Activated effector memory CD4-positive, alpha-beta T cell treated with Interleukin-2 at 50 U/mL for 16 hours (primary cell): ENCODE data around the gene RNF167.

ENCODE experiments used
- DNase-seq: peaks from one replicate; pipeline ENCODE4 v3.0.0-alpha.2; 2020

The RNF167 gene

GRCh38 chr17:4958102-4958501 lies 18.0 kb downstream of the RNF167 start:
- DNase-seq: no peak

- no peak for DNase-seq
Observed at GRCh38 chr17:4959261-4959965, 19.3 kb downstream of the RNF167 start.

- no peak for DNase-seq
Observed at GRCh38 chr17:4960279-4960922, 20.3 kb downstream of the RNF167 start.

GRCh38 chr17:4965311-4965986 lies 25.4 kb downstream of the RNF167 start:
- DNase-seq: no peak

- DNase-seq: peak; percentile 92
Observed at GRCh38 chr17:4966844-4967538, 26.9 kb downstream of the RNF167 start.

GRCh38 chr17:4967539-4968485 lies 27.7 kb downstream of the RNF167 start, which contains the start of gene SPAG7:
TSS of gene SPAG7 (minus strand) at chr17:4967817. CDS start at chr17:4967804, 13 bp downstream.
- peak; percentile 93 for DNase-seq

- no peak for DNase-seq
Observed at GRCh38 chr17:4968486-4969046, 28.5 kb downstream of the RNF167 start.

- no peak for DNase-seq
Observed at GRCh38 chr17:4969047-4969550, 29.0 kb downstream of the RNF167 start.

GRCh38 chr17:4969551-4970173 lies 29.6 kb downstream of the RNF167 start:
- no peak for DNase-seq

- DNase-seq: no peak
Observed at GRCh38 chr17:4970273-4970672, 30.2 kb downstream of the RNF167 start.

GRCh38 chr17:4971826-4972225 lies 31.8 kb downstream of the RNF167 start:
- DNase-seq: no peak

GRCh38 chr17:4972322-4972721 lies 32.3 kb downstream of the RNF167 start:
- DNase-seq: no peak

- no peak for DNase-seq
Observed at GRCh38 chr17:4972752-4973151, 32.7 kb downstream of the RNF167 start.

- DNase-seq: no peak
Observed at GRCh38 chr17:4973256-4974114, 33.4 kb downstream of the RNF167 start.

GRCh38 chr17:4974115-4974670 lies 34.1 kb downstream of the RNF167 start:
- DNase-seq: no peak

GRCh38 chr17:4978726-4979125 lies 38.7 kb downstream of the RNF167 start:
- DNase-seq: no peak

GRCh38 chr17:4980644-4981216 lies 40.7 kb downstream of the RNF167 start:
- peak; percentile 18 for DNase-seq

GRCh38 chr17:4982305-4982704 lies 42.2 kb downstream of the RNF167 start:
- no peak for DNase-seq

GRCh38 chr17:4986403-4986802 lies 46.3 kb downstream of the RNF167 start:
- no peak for DNase-seq
